ENCODE data around the gene IMP4. TPM values are rescaled to one million over a fixed set of nuclear protein-coding genes. Genes with fewer than 3 reads are reported as not detected.

Gene IMP4, protein sequence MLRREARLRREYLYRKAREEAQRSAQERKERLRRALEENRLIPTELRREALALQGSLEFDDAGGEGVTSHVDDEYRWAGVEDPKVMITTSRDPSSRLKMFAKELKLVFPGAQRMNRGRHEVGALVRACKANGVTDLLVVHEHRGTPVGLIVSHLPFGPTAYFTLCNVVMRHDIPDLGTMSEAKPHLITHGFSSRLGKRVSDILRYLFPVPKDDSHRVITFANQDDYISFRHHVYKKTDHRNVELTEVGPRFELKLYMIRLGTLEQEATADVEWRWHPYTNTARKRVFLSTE
- total RNA-seq: 43.0 and 44.8 TPM in 2 replicates
- long read RNA-seq, transcript IMP4-208 (8 exons, 2,379 nt): minor isoform, 10 of 188 reads
- long read RNA-seq, transcript IMP4-201 (9 exons, 1,740 nt): major isoform, 118 of 188 reads
- long read RNA-seq, transcript IMP4-211 (8 exons, 939 nt): minor isoform, 6 of 188 reads
- long read RNA-seq, transcript IMP4-202 (9 exons, 822 nt): minor isoform, 19 of 188 reads
- long read RNA-seq, partial matches to known transcripts: 9 of 188 reads
- long read RNA-seq, other reads (novel, unspliced or antisense): 24 of 188 reads

DNA sequence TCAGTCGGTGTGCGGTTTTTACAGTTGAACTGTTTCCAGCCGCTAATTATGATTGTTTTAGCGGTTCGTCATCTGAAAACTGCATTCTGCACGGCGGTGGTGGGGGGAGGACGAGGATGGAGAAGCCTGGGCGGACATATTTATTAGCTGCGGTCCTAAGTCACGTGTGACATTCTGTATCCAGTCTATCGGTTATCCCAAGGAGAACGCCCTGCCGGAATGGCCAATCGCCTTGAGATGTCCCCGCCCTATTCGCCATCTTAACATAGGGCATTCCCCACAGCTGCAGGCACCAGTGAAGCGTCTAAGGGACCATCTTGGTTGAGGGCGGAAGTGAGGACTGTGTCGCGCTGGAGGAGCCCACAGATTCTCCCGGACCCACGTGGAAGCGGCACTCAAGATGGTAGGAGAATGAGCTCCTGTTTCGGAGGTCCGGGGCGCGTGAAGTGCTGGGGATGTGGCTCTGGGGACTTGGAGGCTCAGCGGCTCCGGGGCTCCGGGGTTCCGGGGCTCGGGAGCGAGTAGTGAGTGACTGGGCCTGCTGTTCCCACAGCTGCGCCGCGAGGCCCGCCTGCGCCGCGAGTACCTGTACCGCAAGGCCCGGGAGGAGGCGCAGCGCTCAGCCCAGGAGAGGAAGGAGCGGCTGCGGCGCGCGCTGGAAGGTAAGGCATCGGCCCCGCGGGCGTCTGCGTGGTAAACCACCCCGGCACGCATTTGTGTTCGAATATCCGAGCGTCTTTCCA, at the start of gene IMP4:
Gene IMP4, plus strand, starts transcription at position 365 of the 743 bp plus-strand sequence. Its CDS starts 36 bp downstream, at position 401.
- Mint-ChIP-seq H3K4me3 (ENCODE audit: low read depth) (peak within 1 kb of the TSS; percentile 99), H3K27ac (peak within 1 kb of the TSS; percentile 99), H3K4me1 (ENCODE audit: low read depth) (peaks cover 12% of the 10 kb centered on the region), H3K27me3 (no peaks in the 10 kb centered on the region), H3K9me3 (ENCODE audit: low read depth) (no peaks in the 10 kb centered on the region), H3K36me3 (ENCODE audit: insufficient read depth) (peaks cover 24% of the 10 kb centered on the region)
- TF ChIP-seq, protein P1, sequence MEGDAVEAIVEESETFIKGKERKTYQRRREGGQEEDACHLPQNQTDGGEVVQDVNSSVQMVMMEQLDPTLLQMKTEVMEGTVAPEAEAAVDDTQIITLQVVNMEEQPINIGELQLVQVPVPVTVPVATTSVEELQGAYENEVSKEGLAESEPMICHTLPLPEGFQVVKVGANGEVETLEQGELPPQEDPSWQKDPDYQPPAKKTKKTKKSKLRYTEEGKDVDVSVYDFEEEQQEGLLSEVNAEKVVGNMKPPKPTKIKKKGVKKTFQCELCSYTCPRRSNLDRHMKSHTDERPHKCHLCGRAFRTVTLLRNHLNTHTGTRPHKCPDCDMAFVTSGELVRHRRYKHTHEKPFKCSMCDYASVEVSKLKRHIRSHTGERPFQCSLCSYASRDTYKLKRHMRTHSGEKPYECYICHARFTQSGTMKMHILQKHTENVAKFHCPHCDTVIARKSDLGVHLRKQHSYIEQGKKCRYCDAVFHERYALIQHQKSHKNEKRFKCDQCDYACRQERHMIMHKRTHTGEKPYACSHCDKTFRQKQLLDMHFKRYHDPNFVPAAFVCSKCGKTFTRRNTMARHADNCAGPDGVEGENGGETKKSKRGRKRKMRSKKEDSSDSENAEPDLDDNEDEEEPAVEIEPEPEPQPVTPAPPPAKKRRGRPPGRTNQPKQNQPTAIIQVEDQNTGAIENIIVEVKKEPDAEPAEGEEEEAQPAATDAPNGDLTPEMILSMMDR (IDR thresholded peaks at IDR 0.05; ENCODE audit: unreplicated experiment): peak; percentile 48
- DNase-seq (ENCODE audit: low spot score, unreplicated experiment): peak; percentile 85

DNA sequence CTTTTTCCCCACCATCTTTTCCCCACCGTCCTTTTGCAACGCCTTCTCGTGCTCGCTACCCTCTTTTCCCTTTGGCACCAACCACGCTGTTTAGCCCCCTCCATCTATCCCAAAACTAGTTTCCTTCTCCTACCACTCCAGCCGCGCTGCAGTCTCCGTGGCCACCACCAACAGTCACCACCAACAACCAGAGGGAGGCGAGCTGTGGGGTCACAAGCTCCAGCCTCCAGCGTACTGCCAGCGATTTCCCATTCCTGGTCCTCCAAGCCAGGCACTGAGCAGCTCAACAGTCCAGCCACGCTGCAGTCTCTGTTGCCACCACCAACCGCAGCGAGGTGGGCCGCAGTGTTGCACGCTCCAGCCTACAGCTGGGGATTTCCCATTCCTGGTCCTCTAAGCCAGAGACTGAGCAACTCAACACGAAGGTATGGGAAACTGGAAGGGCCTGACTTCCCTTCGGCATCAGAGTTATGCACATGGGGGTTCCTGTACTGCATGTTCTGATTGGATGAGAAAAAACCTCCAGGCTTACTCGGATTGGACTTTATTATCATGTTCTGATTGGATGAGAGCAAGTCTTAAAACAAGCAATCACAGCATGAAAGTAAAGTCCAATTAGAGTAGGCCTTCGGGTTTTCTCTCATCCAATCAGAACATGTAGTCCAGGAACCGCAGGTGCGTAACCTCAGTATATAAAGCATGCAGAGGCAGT, 42.3 kb upstream of the IMP4 start:
- no peak overlapping the region for H3K27ac Mint-ChIP-seq
- DNase-seq (ENCODE audit: low spot score, unreplicated experiment): no peak
- H3K4me1 Mint-ChIP-seq (ENCODE audit: low read depth): no peaks in the 10 kb centered on the region
- H3K9me3 Mint-ChIP-seq (ENCODE audit: low read depth): no peaks in the 10 kb centered on the region
- peaks cover 27% of the 10 kb centered on the region for H3K27me3 Mint-ChIP-seq
- H3K36me3 Mint-ChIP-seq (ENCODE audit: insufficient read depth): no peaks in the 10 kb centered on the region
- no peak overlapping the region for H3K4me3 Mint-ChIP-seq (ENCODE audit: low read depth)
- TF ChIP-seq, protein P1 (IDR thresholded peaks at IDR 0.05; ENCODE audit: unreplicated experiment): no peak

DNA sequence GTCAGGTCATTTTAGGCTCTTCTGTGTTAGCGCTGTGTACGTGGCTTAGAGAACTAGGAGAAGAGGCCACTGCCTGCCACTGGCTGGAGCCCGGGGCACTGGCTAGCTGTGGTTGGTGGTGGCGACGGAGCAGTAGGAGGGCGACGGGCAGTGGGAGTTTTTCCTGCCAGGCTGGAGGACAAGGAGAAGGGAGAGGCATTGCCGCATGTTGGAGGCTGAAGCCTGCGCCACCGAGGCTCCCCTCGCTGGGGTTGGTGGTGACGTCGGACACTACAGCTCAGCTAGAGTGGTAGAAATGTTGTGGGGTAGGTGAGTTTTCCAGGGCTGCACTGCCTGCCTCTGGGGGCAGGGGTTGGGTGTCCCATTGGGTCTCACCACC, 41.7 kb upstream of the IMP4 start:
- H3K4me1 Mint-ChIP-seq (ENCODE audit: low read depth): no peaks in the 10 kb centered on the region
- H3K27me3 Mint-ChIP-seq: peaks cover 24% of the 10 kb centered on the region
- no peaks in the 10 kb centered on the region for H3K9me3 Mint-ChIP-seq (ENCODE audit: low read depth)
- TF ChIP-seq, protein P1 (IDR thresholded peaks at IDR 0.05; ENCODE audit: unreplicated experiment): no peak
- H3K36me3 Mint-ChIP-seq (ENCODE audit: insufficient read depth): no peaks in the 10 kb centered on the region
- no peak for DNase-seq (ENCODE audit: low spot score, unreplicated experiment)
- H3K4me3 Mint-ChIP-seq (ENCODE audit: low read depth): no peak overlapping the region
- no peak overlapping the region for H3K27ac Mint-ChIP-seq

DNA sequence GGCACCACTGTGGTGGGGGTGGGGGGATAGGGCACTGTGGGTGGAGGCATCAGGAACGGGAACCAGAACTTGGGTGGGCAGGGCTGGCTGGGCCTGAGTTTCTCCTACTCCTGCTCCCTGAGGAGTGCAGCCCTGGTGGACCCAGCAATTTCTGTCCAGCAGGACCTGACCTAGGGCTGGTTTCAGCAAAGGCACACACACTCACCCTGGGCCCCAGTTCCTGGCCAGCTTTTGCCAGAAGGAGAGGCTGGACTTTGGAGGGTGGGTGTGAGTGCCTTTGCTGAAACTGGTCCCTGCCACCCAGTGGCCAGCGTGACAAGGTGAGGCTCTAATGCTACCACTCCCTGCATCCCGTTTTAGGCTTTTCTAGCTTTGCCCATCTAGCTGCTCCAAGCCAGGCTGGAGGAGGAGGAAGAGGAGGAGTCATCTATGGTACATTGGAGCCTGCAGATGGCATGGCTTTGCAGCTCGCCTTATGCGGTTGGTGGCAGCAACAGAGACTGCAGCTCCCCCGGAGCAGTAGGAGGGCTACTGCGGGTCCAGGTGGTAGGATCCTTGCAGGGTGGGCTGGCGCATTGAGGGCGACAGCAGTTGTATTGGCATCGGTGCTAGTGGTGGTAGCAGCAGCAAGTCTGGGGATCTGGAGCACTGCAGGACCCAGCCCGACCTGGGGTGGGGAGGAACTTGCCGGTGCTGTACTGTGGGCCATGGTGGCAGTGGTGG, 40.4 kb upstream of the IMP4 start:
- Mint-ChIP-seq H3K4me1 (ENCODE audit: low read depth) (no peaks in the 10 kb centered on the region), H3K36me3 (ENCODE audit: insufficient read depth) (no peaks in the 10 kb centered on the region), H3K9me3 (ENCODE audit: low read depth) (no peaks in the 10 kb centered on the region), H3K4me3 (ENCODE audit: low read depth) (no peak overlapping the region), H3K27ac (no peak overlapping the region), H3K27me3 (peaks cover 30% of the 10 kb centered on the region)
- TF ChIP-seq, protein P1 (IDR thresholded peaks at IDR 0.05; ENCODE audit: unreplicated experiment): no peak
- no peak for DNase-seq (ENCODE audit: low spot score, unreplicated experiment)
